GM18907 (cell line): Measurements from ENCODE around the gene EFR3B.
A peak's percentile ranks its signal among the peaks of the same experiment; 100 is the strongest.
"Not testable (repeated sequence)": the region's sequence is repeated elsewhere in the genome, so short reads cannot be mapped to it uniquely, and the experiment has no call there.

ENCODE experiments used
- ATAC-seq: cut with Tn5 transposase; IDR thresholded peaks from one replicate; pipeline ENCODE4 v1.9.1; 2021; ENCODE audit warnings: mild to moderate bottlenecking, moderate library complexity; ENCODE audit not compliant: unreplicated experiment

The EFR3B gene

GRCh38 chr2:25041928-25042320 lies at the start of gene EFR3B:
Gene EFR3B, plus strand, starts transcription at chr2:25042076. Its CDS starts 237 bp downstream, at chr2:25042313.
- peak; percentile 81 for ATAC-seq

DNA sequence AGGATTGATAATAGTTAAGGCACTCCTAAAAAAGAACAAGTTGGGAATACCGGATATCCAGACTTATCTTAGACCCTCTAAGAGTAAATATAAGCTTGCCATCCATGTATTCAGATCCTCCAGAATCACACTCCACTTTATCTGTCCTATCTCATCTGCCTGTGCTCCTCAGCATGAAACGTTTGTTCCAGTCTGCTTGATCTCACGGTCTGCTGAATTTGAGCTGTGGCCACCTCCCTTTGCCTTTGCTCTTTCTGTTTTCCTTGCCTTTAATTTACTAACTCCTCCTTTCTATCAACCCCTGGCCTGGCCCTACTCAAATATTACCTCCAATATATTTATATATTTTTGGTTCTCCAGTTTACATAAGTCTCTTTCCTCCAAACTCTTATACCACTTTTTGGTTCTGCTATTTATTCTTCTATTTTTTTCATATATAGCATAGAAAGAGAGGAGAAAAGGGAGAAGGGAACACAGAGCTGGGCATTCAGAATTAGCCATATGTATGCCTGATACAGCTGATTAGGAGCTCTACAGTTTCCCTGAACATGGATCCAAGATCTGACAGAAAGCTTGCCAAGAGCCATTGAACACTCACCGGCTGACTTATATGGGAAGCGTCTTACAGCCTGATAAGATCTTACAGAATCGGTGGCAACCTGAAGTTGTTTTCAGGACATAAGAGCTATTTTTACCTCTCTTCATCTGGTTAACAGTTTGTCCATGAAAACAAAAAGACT lies 48.3 kb upstream of the EFR3B start:
- ATAC-seq: no peak

DNA sequence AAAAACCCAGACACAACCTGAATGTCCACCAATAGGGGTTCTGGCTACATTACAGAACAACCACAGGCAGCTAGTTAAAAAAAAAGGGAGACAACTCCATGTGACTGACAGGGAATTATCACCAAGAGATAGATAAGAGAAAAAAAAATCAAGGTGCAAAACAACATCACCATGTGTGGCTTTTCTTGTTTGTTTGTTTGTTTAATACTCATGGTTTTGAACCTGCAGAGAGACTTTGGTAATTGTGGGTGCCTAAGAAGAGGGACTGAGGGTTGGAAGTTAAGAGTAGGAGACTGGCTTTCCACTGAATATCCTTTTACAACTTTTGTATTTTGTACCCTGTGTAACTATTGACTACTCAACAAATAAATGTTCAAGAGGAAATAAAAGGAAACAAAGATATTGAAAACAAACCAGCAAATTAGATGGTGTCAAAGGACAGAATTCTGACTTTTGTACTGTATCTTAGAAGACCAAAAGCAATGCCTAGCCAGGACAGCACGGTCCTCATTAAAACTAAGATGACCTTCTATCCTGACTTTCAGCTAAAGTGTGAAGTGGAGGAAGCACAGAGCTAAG lies 47.6 kb upstream of the EFR3B start:
- ATAC-seq: no peak

DNA sequence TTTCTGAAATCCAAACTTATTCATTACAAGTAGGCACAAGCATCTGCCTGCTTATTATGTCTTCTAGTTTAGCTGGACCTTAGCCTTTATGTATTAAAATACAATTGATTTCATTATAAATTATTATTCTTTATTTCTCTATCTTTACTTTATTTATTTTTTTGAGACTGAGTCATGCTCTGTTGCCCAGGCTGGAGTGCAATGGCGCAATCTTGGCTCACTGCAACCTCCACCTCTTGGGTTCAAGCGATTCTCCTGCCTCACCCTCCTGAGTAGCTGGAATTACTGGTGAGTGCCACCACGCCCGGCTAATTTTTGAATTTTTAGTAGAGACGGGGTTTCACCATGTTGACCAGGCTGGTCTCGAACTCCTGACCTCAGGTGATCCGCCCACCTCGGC lies 42.8 kb upstream of the EFR3B start:
- not testable (repeated sequence) for ATAC-seq

DNA sequence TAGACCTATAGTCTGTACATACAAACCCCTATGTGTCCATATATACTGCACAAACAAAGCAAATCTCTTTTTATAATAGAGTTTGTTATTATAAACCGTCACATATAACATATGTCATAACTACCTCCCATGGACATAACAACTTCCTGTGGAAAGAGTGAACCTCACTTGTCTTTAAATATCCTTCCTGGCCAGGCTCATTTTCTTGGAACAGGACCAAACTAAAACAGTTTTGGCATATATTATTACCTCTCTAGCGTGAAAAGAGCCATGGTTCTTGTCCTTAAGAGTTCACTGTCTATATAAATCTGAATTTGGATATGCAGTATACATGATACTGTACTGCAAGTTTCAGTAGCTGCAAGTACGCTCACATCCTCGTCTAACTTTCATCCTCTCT lies 41.8 kb upstream of the EFR3B start:
- ATAC-seq: no peak

DNA sequence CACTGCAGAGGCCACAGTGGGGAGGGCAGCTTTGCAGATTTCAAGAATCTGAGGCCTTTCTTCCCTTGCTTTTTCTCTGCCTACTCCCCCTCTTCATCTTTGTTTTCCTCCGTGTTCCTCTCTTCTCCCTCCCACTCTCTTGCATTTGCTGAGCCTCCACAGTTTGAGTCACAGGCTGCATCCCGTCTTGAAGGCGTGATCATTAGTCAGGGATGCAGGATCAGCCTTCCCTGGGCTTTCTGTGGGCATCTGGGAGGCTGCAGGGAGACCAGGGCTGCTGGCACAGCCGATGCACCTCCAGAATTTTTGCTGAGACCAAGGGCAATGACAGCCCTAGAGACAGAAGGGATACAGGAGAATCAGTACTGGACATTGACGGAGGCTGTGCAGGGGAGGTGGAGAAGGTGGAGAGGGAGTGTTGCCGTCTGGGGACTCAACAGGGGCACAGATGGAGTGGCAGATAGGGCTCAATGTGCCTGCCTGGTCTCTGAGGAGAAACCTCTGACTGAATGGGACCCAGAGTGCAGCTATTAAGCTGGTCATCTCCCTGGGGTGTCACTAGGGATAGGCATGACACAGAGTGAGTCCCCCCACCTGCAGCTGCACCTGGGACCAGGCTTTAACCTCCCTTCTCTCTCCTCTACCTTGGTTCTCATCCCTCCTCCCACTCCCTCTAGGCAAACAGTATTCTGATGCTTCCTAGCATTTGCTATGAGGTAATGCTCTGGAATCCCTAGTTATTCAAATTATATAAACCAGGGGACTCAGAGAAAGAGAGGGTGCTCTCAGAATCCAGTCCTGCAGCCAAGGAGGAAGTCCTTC lies 41.2 kb upstream of the EFR3B start:
- ATAC-seq: no peak

DNA sequence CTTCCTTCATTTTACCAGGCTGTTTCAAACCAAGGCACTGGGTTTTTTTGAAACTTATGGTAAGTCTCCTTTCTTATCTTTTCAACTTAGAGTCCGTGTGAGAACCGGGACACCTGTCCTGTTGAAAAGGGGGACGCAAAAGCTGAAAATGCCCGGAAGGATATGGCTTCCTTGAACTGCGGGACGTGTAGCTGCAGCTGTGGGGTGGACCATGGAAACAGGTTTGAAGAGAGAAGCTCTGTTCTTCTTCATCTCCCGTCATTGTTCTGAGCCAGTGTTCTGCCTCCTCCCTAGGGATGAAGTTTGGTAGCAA lies 40.6 kb upstream of the EFR3B start:
- no peak for ATAC-seq

- no peak for ATAC-seq
Observed at GRCh38 chr2:25002066-25002465, 39.8 kb upstream of the EFR3B start.

DNA sequence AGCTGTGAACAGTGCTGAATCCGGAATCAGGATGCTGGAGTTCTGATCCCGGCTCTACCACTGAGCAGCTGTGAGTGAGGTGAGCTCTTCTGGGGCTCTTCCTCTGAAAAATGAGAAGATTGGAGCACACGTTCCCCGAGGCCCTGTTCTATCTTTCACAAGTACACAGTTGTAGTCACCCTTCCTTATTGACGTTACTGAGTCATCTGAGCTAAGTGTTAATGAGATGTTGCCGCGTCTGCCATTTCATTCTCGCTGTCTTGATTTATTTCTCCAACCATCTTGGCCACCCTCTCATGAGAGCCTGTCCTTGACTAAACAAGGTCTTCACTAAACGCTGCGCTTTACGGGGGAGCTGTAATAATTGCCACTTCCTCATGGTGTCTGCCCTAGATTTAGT lies 31.9 kb upstream of the EFR3B start:
- no peak for ATAC-seq

GRCh38 chr2:25011342-25011741 lies 30.5 kb upstream of the EFR3B start:
- ATAC-seq: not testable (repeated sequence)

GRCh38 chr2:25014631-25015030 lies 27.2 kb upstream of the EFR3B start:
- no peak for ATAC-seq

DNA sequence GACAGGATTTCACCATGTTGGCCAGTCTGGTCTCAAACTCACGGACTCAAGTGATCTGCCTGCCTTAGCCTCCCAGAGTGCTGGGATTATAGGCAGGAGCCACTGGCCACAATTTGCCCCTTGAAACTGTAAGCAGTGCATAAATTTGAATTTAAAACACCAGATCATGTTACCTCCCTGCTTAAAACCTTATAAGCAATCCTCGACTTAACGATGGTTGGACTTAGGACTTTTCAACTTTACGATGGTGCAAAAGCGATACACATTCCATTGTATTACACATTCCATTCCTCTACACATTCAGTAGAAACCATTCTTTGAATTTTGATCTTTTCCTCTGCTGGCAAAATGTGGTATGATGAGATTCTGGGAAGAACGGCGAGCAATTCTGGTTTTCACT lies 23.2 kb upstream of the EFR3B start:
- ATAC-seq: no peak

DNA sequence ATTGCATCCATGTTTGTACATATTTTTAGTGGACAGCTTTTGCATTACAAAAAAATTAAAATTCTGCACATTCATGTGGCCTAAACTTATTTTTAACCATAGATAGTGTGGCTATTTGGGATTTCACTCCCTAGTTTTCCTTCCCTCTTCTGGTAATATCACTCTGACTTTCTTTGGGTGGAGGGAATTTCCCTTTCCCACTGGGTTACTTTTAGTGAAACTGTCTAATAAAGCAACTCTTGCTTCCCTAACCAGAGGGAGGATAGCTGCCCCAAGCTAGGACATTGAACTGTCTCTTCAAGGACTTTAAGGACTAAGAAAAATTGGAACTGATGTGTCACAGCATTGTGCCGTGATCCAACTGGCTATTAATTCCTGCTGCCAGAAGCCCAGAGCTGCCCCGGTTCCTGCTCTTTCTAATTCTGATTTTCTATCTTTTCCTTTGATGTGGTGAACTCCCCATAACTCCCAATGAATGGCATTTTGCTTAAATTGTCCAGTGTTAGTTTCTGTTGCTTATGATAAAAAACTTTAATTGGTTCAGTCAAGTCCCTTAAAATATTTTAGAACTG lies 20.0 kb upstream of the EFR3B start:
- no peak for ATAC-seq

GRCh38 chr2:25023333-25023732 lies 18.5 kb upstream of the EFR3B start:
- no peak for ATAC-seq

DNA sequence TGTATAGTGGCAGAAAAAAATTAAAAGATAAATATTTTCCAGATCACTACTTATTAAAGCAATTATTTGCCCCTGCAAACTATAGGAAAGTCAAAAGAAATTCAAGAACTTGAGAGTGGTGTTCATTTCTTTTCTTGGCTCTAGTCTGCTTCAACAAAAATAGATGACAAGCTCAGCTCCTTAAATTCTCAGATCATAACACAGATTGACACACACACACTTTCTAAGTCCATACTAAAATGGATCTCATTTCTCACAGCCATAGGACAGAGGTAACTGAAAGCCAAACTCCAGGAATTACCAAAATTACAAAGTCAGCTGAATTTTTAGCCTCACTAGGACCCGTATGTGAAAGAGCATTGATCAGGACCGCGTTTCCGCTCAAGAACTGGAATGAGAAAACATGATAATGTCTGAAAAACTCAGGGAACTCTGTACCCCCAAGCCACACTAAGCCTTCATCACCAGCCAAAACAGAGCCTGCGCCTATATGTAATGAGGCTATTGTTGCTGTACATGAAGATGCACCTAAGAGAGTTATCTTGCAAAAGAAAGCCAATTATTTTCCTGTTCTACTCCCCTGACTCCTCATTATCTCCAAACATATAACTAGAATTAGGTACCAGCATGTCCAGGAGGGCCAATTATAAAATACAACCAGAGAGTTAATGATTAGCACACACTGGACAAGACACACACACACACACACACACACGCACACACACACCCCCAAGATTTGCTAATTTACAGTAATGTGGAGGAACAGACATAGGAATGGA lies 16.5 kb upstream of the EFR3B start:
- no peak for ATAC-seq

- ATAC-seq: no peak
Observed at GRCh38 chr2:25026008-25026530, 15.8 kb upstream of the EFR3B start.

DNA sequence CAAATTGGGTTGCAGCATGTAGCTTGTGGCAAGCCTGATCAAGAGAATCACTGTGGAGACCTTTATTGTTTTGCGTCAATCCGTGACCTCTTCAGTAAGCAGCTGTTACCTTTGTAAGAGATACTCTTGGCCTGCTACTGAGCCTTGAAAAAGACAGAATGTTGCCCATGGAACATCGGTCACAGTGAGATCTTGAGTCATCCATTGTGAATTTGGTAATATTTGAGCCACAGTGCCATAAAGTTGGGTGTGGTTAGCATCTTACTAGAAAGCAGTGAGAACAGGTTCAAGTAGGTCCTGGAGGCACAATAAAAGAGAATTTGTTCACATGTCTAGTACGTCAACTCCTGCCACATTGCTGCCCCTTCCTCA lies 12.7 kb upstream of the EFR3B start:
- no peak for ATAC-seq

- no peak for ATAC-seq
Observed at GRCh38 chr2:25030702-25031101, 11.2 kb upstream of the EFR3B start.

- ATAC-seq: no peak
Observed at GRCh38 chr2:25032094-25032493, 9.8 kb upstream of the EFR3B start.

DNA sequence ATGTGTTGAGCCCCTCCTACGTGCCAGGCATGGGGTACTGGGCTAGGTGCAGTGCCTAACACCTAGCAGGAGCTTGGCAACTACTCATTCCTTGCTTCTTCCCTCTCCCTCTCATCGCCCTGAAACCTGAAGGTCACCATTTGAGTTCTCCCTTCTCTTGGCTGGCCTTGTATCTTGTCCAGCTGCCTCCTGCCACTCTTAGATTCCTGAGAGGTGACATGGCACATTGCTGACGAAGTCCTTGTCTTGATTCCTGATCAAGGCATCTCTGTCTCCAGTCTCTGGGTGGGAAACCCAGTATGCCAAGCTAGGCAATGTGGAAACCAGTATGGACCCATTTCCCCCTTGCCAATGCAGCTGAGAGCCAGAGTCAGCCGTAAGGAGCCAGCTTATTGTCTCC lies 9.0 kb upstream of the EFR3B start:
- ATAC-seq: no peak

DNA sequence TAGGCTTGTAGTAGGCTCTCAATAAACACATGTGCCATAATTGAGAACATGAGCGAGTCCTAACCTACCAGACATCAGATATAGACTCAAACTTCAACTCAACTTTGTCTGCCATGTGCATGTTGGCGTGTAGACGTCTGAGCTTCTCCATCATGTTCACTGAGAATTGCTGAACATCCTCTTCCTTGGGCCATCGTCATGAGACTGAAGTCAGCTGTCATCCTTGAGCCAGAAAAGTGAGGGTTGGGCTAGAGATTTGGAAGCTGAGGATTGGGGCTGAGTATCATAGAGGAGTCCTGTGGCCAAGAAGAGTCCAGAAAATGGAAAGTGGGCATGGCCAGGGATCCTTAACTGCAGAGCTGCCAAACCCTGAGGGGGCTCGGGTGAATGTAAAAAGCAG lies 7.8 kb upstream of the EFR3B start:
- ATAC-seq: no peak
